SK-N-SH treated with all-trans-retinoic acid at 6 μM for 48 hours (cell line): ENCODE results near the gene PARD3.

ENCODE experiments used
- ATAC-seq: fragments of 200-7000 bp; cut with Tn5 transposase; 3 replicates; pipeline ENCODE4 v1.9.1; 2020; ENCODE audit warnings: mild to moderate bottlenecking, moderate library complexity
- ARNTL ChIP-seq: fragments of 450-650 bp; formaldehyde crosslinking; IDR thresholded peaks from 2 replicates; pipeline ENCODE4 v1.5.0; 2020; ENCODE audit warnings: low read depth, mild to moderate bottlenecking, moderate library complexity, borderline replicate concordance
- CREB5 ChIP-seq: fragments of 250-450 bp; sonication (Bioruptor Pico); IDR thresholded peaks from 2 replicates; pipeline ENCODE4 v1.5.1; 2020; ENCODE audit warnings: low read depth, mild to moderate bottlenecking, moderate library complexity
- CSDC2 ChIP-seq: fragments of 250-450 bp; sonication (Bioruptor Pico); IDR thresholded peaks from 2 replicates; pipeline ENCODE4 v1.5.0; 2020; ENCODE audit warnings: mild to moderate bottlenecking, moderate library complexity
- ESRRG ChIP-seq: fragments of 250-450 bp; sonication (Bioruptor Pico); IDR thresholded peaks from 2 replicates; pipeline ENCODE4 v1.6.1; 2021; ENCODE audit warnings: mild to moderate bottlenecking
- GLIS3 ChIP-seq: fragments of 250-450 bp; sonication (Bioruptor Pico); IDR thresholded peaks from 2 replicates; pipeline ENCODE4 v1.5.0; 2020; ENCODE audit warnings: mild to moderate bottlenecking, moderate library complexity
- ISL1 ChIP-seq: fragments of 250-450 bp; sonication (Bioruptor Pico); IDR thresholded peaks from 2 replicates; pipeline ENCODE4 v2.1.2; 2022; ENCODE audit warnings: mild to moderate bottlenecking, moderate library complexity
- OSR1 ChIP-seq: fragments of 250-450 bp; sonication (Bioruptor Pico); IDR thresholded peaks from 2 replicates; pipeline ENCODE4 v1.8.0; 2022; ENCODE audit warnings: moderate library complexity, mild to moderate bottlenecking, inconsistent platforms
- PPARA ChIP-seq: fragments of 250-450 bp; sonication (Bioruptor Pico); IDR thresholded peaks from 2 replicates; pipeline ENCODE4 v1.5.0; 2020; ENCODE audit warnings: mild to moderate bottlenecking, borderline replicate concordance
- RARB ChIP-seq: fragments of 250-450 bp; sonication (Bioruptor Pico); IDR thresholded peaks from 2 replicates; pipeline ENCODE4 v1.8.0; 2021; ENCODE audit warnings: mild to moderate bottlenecking, moderate library complexity
- SNAI2 ChIP-seq: fragments of 250-450 bp; sonication (Bioruptor Pico); IDR thresholded peaks from 2 replicates; pipeline ENCODE4 v1.5.0; 2020; ENCODE audit warnings: mild to moderate bottlenecking, moderate library complexity
- TCF4 ChIP-seq: fragments of 250-450 bp; sonication (Bioruptor Pico); IDR thresholded peaks from 2 replicates; pipeline ENCODE4 v1.8.0; 2021; ENCODE audit warnings: mild to moderate bottlenecking, moderate library complexity, borderline replicate concordance
- TOX ChIP-seq: fragments of 250-450 bp; sonication (Bioruptor Pico); IDR thresholded peaks from 2 replicates; pipeline ENCODE4 v1.8.0; 2021; ENCODE audit warnings: mild to moderate bottlenecking, moderate library complexity, borderline replicate concordance
- TSHZ2 ChIP-seq: fragments of 250-450 bp; sonication (Bioruptor Pico); IDR thresholded peaks from 2 replicates; pipeline ENCODE4 v1.5.0; 2020; ENCODE audit warnings: mild to moderate bottlenecking, moderate library complexity
- ZC3H10 ChIP-seq: fragments of 250-450 bp; sonication (Bioruptor Pico); IDR thresholded peaks from 2 replicates; pipeline ENCODE4 v1.5.1; 2021; ENCODE audit warnings: mild to moderate bottlenecking, moderate library complexity
- ZFP3 ChIP-seq: fragments of 250-450 bp; sonication (Bioruptor Pico); IDR thresholded peaks from 2 replicates; pipeline ENCODE4 v1.5.0; 2020; ENCODE audit warnings: mild to moderate bottlenecking, moderate library complexity
- ZFP30 ChIP-seq: fragments of 450-650 bp; formaldehyde crosslinking; IDR thresholded peaks from 2 replicates; pipeline ENCODE4 v1.5.0; 2022; ENCODE audit warnings: mild to moderate bottlenecking, moderate library complexity
- ZNF565 ChIP-seq: fragments of 450-650 bp; formaldehyde crosslinking; conservative IDR thresholded peaks from 2 replicates; pipeline ENCODE4 v1.5.0; 2020; ENCODE audit warnings: low read depth, mild to moderate bottlenecking, moderate library complexity
- ZNF70 ChIP-seq: fragments of 450-650 bp; formaldehyde crosslinking; IDR thresholded peaks from 2 replicates; pipeline ENCODE4 v1.5.0; 2020; ENCODE audit warnings: mild to moderate bottlenecking, moderate library complexity
- ZNF8 ChIP-seq: fragments of 450-650 bp; formaldehyde crosslinking; IDR thresholded peaks from 2 replicates; pipeline ENCODE4 v1.5.0; 2020; ENCODE audit warnings: mild to moderate bottlenecking, moderate library complexity
- TF ChIP-seq, protein P1 (sequence below): fragments of 250-450 bp; sonication (Bioruptor Pico); IDR thresholded peaks from 2 replicates; pipeline ENCODE4 v1.8.0; 2021; ENCODE audit warnings: low read depth, mild to moderate bottlenecking, moderate library complexity, borderline replicate concordance
- TF ChIP-seq, protein P2 (sequence below): fragments of 250-450 bp; sonication (Bioruptor Pico); IDR thresholded peaks from 2 replicates; pipeline ENCODE4 v1.8.0; 2020; ENCODE audit warnings: mild to moderate bottlenecking, moderate library complexity, borderline replicate concordance
- TF ChIP-seq, protein P3 (sequence below): fragments of 250-450 bp; sonication (Bioruptor Pico); IDR thresholded peaks from 2 replicates; pipeline ENCODE4 v1.5.1; 2021; ENCODE audit warnings: mild to moderate bottlenecking, moderate library complexity

Gene PARD3

GRCh38 chr10:34622945-34623344 lies 192.2 kb downstream of the PARD3 start:
- TF ChIP-seq SNAI2 (CRISPR knock-in tag) = no peak
- TF ChIP-seq ESRRG (CRISPR knock-in tag) = no peak
- TF ChIP-seq, protein P1, sequence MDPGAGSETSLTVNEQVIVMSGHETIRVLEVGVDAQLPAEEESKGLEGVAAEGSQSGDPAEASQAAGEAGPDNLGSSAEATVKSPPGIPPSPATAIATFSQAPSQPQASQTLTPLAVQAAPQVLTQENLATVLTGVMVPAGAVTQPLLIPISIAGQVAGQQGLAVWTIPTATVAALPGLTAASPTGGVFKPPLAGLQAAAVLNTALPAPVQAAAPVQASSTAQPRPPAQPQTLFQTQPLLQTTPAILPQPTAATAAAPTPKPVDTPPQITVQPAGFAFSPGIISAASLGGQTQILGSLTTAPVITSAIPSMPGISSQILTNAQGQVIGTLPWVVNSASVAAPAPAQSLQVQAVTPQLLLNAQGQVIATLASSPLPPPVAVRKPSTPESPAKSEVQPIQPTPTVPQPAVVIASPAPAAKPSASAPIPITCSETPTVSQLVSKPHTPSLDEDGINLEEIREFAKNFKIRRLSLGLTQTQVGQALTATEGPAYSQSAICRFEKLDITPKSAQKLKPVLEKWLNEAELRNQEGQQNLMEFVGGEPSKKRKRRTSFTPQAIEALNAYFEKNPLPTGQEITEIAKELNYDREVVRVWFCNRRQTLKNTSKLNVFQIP (CRISPR knock-in tag) = no peak
- TF ChIP-seq TCF4 (CRISPR knock-in tag) = no peak
- TF ChIP-seq OSR1 = no peak
- no peak for TF ChIP-seq ZNF8 (CRISPR knock-in tag)
- TF ChIP-seq ARNTL (CRISPR knock-in tag) = no peak
- TF ChIP-seq PPARA (CRISPR knock-in tag) = no peak
- no peak for TF ChIP-seq ZFP30 (CRISPR knock-in tag)
- no peak for TF ChIP-seq GLIS3 (CRISPR knock-in tag)
- TF ChIP-seq TSHZ2 (CRISPR knock-in tag) = no peak
- TF ChIP-seq ZNF565 (CRISPR knock-in tag) = no peak
- no peak for TF ChIP-seq RARB (CRISPR knock-in tag)
- no peak for TF ChIP-seq CREB5 (CRISPR knock-in tag)
- TF ChIP-seq, protein P2, sequence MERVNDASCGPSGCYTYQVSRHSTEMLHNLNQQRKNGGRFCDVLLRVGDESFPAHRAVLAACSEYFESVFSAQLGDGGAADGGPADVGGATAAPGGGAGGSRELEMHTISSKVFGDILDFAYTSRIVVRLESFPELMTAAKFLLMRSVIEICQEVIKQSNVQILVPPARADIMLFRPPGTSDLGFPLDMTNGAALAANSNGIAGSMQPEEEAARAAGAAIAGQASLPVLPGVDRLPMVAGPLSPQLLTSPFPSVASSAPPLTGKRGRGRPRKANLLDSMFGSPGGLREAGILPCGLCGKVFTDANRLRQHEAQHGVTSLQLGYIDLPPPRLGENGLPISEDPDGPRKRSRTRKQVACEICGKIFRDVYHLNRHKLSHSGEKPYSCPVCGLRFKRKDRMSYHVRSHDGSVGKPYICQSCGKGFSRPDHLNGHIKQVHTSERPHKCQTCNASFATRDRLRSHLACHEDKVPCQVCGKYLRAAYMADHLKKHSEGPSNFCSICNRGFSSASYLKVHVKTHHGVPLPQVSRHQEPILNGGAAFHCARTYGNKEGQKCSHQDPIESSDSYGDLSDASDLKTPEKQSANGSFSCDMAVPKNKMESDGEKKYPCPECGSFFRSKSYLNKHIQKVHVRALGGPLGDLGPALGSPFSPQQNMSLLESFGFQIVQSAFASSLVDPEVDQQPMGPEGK (CRISPR knock-in tag) = no peak
- no peak for TF ChIP-seq CSDC2 (CRISPR knock-in tag)
- TF ChIP-seq TOX (CRISPR knock-in tag) = no peak
- ATAC-seq = no peak

DNA sequence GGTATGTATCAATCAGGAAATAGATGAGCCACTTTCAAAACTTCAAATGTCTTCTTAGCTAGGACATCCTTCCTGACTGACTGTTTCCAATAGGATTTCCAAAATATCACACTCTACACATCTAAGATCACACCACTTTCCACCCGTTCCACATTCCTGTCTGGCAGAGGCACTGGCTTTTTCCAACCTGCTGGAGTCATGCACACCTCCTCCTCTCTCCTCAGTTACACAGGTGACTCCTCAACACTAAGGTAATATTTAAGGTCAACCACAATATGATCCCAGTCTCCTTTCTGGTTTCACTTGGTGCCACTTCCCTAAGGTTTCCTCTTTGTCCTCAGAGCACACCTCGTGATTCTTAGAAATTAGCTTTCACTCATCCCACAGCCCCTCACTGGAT lies 196.5 kb downstream of the PARD3 start:
- ATAC-seq = no peak

More for the DNA sequence above, 196.5 kb downstream of the PARD3 start:
- no peak for TF ChIP-seq PPARA (CRISPR knock-in tag)
- TF ChIP-seq ZFP3 (CRISPR knock-in tag) = no peak
- TF ChIP-seq CSDC2 (CRISPR knock-in tag) = no peak
- TF ChIP-seq TSHZ2 (CRISPR knock-in tag) = no peak
- no peak for TF ChIP-seq ZNF565 (CRISPR knock-in tag)
- no peak for TF ChIP-seq ZC3H10
- no peak for TF ChIP-seq ZFP30 (CRISPR knock-in tag)
- no peak for TF ChIP-seq ISL1
- TF ChIP-seq ESRRG (CRISPR knock-in tag) = no peak
- no peak for TF ChIP-seq ARNTL (CRISPR knock-in tag)
- TF ChIP-seq, protein P3, sequence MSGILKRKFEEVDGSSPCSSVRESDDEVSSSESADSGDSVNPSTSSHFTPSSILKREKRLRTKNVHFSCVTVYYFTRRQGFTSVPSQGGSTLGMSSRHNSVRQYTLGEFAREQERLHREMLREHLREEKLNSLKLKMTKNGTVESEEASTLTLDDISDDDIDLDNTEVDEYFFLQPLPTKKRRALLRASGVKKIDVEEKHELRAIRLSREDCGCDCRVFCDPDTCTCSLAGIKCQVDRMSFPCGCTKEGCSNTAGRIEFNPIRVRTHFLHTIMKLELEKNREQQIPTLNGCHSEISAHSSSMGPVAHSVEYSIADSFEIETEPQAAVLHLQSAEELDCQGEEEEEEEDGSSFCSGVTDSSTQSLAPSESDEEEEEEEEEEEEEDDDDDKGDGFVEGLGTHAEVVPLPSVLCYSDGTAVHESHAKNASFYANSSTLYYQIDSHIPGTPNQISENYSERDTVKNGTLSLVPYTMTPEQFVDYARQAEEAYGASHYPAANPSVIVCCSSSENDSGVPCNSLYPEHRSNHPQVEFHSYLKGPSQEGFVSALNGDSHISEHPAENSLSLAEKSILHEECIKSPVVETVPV (CRISPR knock-in tag) = no peak
- TF ChIP-seq ZNF8 (CRISPR knock-in tag) = no peak
- TF ChIP-seq ZNF70 = no peak
- TF ChIP-seq TOX (CRISPR knock-in tag) = no peak
